Measurements from ENCODE around the gene KCTD2.

- TF ChIP-seq POLR2AphosphoS5 (IDR thresholded peaks at IDR 0.05; ENCODE audit: low read depth, low read length) (no peak), SIN3A (IDR thresholded peaks at IDR 0.05; ENCODE audit: borderline replicate concordance, insufficient read depth, low read length) (no peak), TAF1 (IDR thresholded peaks at IDR 0.05; ENCODE audit: borderline replicate concordance, insufficient read depth, low read length) (no peak), REST (IDR thresholded peaks at IDR 0.05; ENCODE audit: insufficient read depth in 1 of 2, low read depth in 2 of 2, low read length in 2 of 2) (no peak)
Observed at GRCh38 chr17:75030161-75030560, 16.9 kb upstream of the KCTD2 start.
